Stimulated activated CD4-positive, alpha-beta T cell treated with anti-CD3 and anti-CD28 coated beads, Interleukin-4, amount 100 ng/mL, for 48 hours (primary cell): ENCODE data around the gene SLC48A1.

Experiments used
- DNase-seq, 2 donors: peaks; one replicate each; pipeline ENCODE4 v3.0.0-alpha.2; 2020; ENCODE audit warnings: low read depth in 2 of 2

The SLC48A1 gene

GRCh38 chr12:47773062-47773857 lies at the start of gene SLC48A1:
TSS of gene SLC48A1 (plus strand) at chr12:47773238. CDS start at chr12:47773305, 67 bp downstream.
- peak; percentile 49 to 61 for DNase-seq

DNA sequence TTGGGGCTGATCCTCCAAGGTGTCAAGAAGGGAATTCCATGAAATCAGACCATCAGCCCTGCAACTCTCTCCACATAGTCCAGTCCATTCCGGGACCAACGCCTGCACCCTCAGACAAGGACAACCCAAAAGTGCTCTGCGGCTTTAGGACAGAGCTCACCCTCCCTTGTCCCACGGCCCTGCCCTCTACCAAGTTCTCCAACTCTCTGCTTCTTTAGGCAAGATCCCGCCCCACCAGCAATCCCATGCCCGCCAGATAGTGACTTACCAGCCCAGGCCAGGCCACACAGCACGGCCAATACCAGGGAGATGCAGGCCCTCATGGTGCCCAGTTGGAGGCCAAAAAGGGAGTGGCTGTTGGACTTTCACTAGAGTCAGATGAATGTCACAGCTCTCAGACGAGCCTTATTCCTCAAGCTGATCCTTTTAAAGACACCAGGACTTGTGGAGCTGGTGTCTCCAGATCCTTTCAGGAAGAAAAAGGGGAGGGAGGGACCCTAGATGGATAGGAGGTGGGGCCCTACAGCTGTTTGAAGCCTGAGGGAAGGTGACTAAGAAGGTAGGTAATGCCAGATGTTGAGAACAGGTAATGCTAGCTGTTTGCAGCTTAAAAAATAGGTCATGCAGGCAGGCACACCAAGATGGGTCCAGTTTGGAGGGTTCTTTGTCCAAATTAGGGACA lies 47.8 kb upstream of the SLC48A1 start, which contains the start of gene ENDOU:
Gene ENDOU (minus strand): TSS at position 400 of the 682 bp plus-strand sequence. CDS start 77 bp downstream, at position 323.
- no peak for DNase-seq

GRCh38 chr12:47725893-47726292 lies 47.1 kb upstream of the SLC48A1 start:
- no peak for DNase-seq

- DNase-seq, result no peak
Measured at GRCh38 chr12:47729233-47729632, 43.8 kb upstream of the SLC48A1 start.

GRCh38 chr12:47730341-47730744 lies 42.7 kb upstream of the SLC48A1 start:
- no peak for DNase-seq

- DNase-seq, result no peak
Measured at GRCh38 chr12:47731723-47732122, 41.3 kb upstream of the SLC48A1 start.

GRCh38 chr12:47732504-47732903 lies 40.5 kb upstream of the SLC48A1 start:
- DNase-seq, result no peak

DNA sequence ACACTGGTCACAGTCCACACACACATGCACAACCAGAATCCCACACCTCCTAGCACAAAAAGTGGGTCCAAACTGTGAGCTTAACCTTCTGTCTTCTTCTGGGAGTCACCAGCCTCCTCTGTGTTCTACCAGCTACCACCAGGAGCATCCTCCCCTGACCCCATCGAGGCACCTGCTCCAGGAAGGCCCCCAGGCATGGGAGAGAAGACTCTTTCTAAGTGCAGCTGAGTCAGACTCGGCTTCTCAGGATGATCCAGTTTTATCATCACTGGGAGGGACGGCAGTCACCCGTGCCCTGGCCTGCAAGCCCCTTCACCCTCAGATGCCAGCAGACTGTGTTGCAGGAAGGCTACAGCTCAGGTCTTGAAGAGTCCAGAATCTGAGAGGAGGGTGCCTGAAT lies 39.9 kb upstream of the SLC48A1 start:
- no peak for DNase-seq

DNA sequence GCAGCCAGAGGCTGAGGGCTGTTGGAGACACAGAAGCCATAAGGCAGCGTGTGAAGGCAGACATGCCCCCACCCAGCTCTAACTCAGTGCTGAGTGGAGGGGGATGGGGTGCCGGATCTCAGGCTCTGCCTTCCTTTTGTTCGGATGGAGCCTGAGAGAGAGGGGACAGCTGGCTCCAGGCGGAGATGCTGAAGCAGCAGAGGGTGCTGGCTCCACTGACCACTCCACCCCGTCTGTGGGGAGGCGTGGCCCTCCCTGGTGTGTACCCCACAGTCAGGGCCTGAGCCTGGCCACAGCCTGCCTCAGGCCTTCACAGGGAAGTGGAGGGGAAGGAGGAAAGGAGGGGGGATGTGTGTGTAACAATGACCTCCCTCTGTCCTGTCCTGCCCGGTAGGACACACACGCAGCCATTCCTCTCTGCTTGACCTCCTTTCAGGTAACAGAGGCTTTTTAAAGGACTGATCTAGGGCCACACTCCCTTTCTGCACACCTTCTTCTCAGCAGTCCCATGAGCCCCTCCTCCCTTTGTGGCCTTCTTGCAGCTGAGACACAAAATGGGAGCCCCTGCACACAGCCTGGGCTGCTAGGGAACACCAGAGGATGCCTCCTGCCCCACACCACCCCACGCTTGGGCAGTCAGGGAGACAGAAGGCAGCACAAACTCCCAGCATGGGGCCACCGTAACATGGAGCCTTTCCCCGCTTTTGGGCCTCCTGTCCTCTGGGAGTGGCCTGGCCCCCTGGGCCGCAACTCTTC lies 38.1 kb upstream of the SLC48A1 start:
- DNase-seq, result no peak

DNA sequence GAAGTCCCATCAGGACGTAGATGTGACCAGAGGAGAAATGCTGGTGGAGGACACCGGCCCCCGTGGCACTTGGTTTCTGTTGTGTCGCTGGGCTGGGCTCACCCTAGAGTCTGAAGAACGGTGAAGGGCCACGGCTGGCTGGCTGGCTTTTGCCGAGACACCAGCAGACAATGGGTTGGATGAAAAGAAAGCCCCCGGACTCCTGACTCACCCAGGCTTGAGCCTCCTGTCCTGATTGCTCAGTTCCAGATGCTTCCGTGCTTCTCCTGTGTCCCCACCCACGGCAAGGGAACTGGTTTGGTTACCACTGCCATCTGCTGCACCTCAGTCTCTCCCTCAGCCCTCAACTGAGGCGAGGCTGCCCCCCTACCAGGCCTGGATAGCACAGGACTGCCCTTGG lies 37.4 kb upstream of the SLC48A1 start:
- DNase-seq, result no peak

GRCh38 chr12:47736216-47736615 lies 36.8 kb upstream of the SLC48A1 start:
- no peak for DNase-seq

DNA sequence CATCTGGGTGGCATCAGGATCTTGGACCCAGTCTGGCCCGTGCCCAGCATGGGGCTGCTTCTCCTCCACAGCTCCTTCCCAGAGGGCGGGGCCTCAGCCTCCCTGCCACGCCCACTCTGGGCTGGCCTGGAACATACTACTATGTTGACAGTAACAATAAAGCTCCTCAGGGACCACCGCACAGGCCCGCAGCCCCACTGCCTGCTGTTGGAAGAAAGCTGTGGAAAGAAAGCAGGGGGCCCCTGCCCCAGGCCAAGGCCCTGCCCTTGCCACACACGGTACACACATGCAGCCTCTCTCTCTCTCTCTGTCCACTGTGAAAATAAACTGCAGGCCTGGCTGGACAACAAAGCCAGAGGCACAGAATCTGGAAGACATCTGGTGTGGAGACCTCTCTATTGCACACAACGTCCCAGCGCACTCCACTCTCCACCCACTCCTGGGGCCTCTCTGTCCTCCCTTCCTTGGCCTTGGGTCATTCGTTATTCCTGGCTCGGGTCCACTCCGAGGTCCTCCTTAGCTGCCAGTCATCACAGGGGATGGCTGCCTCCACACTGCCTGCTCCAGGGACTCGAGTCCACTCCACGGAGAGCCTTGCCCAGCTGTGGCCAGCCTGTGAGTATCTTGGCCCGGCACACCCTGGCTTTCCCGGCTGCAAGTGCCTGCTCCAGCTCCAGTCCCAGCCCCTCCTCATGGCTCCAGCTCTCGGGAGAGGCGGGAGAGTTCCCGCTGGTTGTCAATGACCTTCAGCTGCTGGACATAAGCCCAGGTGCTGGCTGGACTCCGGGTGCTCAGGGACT lies 36.0 kb upstream of the SLC48A1 start:
- DNase-seq, result no peak

- DNase-seq, result no peak
Measured at GRCh38 chr12:47737936-47738594, 35.0 kb upstream of the SLC48A1 start.

DNA sequence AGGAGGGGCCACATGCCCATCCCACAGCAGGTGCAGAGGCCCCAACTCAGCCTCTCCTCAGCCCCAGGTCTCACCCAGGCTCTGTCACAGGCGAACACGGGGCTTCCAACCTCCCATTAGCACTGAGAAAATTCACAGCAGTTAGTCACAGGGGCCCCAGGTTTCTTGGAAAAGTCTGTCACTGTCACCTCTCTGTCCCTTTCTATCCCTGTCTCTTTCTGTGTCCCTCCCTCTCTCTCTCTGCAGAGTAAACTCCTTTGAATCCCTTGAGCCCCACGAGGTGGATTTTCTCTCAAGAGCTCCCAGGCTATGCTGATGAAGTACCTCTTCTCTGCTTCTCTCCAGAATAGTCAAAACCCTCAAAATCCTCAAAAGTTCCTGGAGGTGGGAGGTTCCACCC lies 33.7 kb upstream of the SLC48A1 start:
- DNase-seq, result no peak

DNA sequence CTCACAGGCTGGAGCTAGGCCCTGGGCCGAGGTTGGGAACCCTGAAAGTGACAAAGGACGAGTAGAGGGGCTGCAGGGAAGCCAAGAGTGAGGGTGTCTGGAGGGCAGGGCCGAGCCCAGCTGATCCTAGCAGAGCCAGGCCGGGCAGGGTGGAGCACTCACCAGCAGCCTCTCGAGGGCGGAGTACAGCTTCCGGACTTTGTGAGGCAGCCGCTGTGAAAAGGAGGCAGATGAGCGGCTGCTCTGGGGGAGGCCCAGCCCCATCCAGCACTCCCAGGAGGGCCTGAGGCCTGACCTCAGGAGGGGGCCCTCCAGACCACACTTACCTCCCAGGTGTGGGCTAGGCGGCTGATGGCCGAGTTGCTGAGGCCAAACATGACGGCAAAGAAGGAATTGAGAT lies 33.1 kb upstream of the SLC48A1 start:
- DNase-seq, result no peak

GRCh38 chr12:47740606-47741339 lies 32.3 kb upstream of the SLC48A1 start:
- DNase-seq, result no peak

GRCh38 chr12:47741340-47741703 lies 31.7 kb upstream of the SLC48A1 start:
- peak; percentile 39 to 40 for DNase-seq

GRCh38 chr12:47742253-47742825 lies 30.7 kb upstream of the SLC48A1 start:
- DNase-seq, result peak; percentile 69 to 75

- DNase-seq, result no peak
Measured at GRCh38 chr12:47743311-47743860, 29.7 kb upstream of the SLC48A1 start.
